ENCODE results near the gene KCND3.

Gene KCND3

GRCh38 chr1:111762332-111762731 is 227.1 kb downstream of the KCND3 start:
- TF ChIP-seq SIN3A (IDR thresholded peaks at IDR 0.05; ENCODE audit: borderline replicate concordance, insufficient read depth, low read length): no peak

DNA sequence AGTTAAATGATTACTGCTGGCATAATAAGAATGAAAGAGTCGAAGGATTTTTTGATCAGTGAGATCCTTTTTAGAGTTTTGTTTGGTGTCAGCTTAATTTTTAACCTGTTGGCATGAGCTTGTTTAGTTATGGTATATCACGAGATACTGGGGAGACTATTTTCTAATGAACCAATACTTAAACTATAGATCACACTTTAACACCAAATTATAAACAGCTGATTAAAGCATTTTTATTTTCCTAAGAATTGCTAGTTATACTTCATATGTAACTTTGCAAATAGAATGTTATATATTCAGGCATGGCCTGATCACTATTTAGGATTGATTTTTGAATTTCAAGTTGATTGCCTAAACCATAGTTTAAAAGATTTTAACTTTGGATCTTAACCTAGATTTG is 227.8 kb downstream of the KCND3 start:
- TF ChIP-seq POLR2AphosphoS5 (IDR thresholded peaks at IDR 0.05; ENCODE audit: low read depth, low read length) (no peak), FOXP2 (optimal IDR thresholded peaks at IDR 0.05; ENCODE audit: borderline replicate concordance, extremely low read depth, extremely low read length, insufficient read depth) (no peak), TAF1 (IDR thresholded peaks at IDR 0.05; ENCODE audit: borderline replicate concordance, insufficient read depth, low read length) (no peak), SIN3A (IDR thresholded peaks at IDR 0.05; ENCODE audit: borderline replicate concordance, insufficient read depth, low read length) (no peak), REST (IDR thresholded peaks at IDR 0.05; ENCODE audit: insufficient read depth in 1 of 2, low read depth in 2 of 2, low read length in 2 of 2) (no peak)

DNA sequence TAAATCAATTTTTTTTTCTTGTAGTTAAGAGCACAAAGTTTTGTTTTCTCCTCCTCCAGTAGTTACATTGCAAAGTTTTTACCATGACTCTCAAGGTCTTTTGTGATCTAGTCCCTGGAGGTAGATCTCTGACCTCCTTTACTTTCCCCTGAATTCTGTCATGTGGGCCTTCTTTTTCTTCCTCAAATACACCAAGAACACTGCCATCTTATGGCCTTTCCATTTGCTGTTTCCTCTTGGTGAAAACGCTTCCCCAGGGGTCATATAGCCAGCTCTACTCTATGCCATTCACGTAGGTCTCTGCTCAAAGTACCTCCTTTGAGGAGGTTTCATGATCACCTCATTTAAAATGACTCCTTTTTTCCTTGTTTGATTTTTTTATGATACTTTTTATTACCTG is 231.1 kb downstream of the KCND3 start:
- TF ChIP-seq REST (IDR thresholded peaks at IDR 0.05; ENCODE audit: insufficient read depth in 1 of 2, low read depth in 2 of 2, low read length in 2 of 2) (no peak), SIN3A (IDR thresholded peaks at IDR 0.05; ENCODE audit: borderline replicate concordance, insufficient read depth, low read length) (no peak), FOXP2 (optimal IDR thresholded peaks at IDR 0.05; ENCODE audit: borderline replicate concordance, extremely low read depth, extremely low read length, insufficient read depth) (no peak), TAF1 (IDR thresholded peaks at IDR 0.05; ENCODE audit: borderline replicate concordance, insufficient read depth, low read length) (no peak), POLR2AphosphoS5 (IDR thresholded peaks at IDR 0.05; ENCODE audit: low read depth, low read length) (no peak)

DNA sequence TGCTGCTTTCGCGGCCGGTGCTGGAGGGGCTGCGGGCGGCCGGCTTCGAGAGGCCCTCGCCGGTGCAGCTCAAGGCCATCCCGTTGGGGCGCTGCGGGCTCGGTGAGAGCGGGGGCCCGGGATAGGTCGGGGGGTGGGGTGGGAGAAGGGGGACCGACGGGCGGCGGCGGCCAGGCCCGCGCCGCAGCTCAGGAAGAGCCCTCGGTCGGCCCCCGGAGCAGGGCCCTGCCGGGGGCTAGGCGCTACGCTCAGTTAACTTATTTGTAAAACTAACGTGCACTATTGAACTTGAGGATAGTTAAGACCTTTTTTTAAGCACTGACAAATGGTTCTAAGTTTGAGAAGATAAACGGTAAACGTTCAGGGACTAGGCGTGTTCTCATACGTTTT is 233.3 kb downstream of the KCND3 start:
- TF ChIP-seq TAF1 (IDR thresholded peaks at IDR 0.05; ENCODE audit: borderline replicate concordance, insufficient read depth, low read length) (no peak), POLR2AphosphoS5 (IDR thresholded peaks at IDR 0.05; ENCODE audit: low read depth, low read length) (no peak), FOXP2 (optimal IDR thresholded peaks at IDR 0.05; ENCODE audit: borderline replicate concordance, extremely low read depth, extremely low read length, insufficient read depth) (no peak), REST (IDR thresholded peaks at IDR 0.05; ENCODE audit: insufficient read depth in 1 of 2, low read depth in 2 of 2, low read length in 2 of 2) (no peak), SIN3A (IDR thresholded peaks at IDR 0.05; ENCODE audit: borderline replicate concordance, insufficient read depth, low read length) (no peak)

DNA sequence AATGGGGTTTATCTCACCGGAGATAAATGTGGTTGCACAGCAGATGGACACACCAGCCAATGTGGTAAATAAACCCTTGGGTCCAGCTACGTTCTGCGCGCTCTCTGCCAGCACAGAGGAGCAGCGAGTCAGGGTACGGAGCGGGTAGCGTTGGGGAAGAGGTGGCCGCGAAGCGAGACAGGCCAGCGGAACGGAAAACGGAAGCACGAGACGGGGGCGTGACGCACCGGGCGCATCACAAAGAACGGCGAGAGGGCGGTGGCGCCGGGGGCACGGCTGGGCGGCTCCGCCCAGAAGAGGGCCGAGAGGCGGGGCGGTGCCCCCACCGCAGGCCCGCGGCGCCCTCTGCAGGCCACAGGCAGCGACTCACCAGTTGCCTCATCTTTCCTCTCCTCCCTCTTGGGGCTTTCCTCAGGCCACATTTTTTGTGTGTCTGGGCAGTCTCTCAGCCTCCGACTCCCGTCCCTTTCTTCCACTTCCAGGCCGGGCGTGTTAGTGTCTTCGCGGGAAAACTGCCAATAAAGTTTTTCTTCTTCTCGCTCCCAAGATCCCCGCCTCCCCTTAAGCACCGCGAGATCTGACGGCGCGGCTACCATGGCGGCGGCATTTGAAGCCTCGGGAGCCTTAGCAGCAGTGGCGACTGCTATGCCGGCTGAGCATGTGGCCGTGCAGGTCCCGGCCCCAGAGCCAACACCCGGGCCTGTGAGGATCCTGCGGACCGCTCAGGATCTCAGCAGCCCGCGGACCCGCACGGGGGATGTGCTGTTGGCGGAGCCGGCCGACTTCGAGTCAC is 233.9 kb downstream of the KCND3 start, which contains the start of gene DDX20:
TSS of gene DDX20 (plus strand) at position 571 of the 793 bp plus-strand sequence. CDS start at position 595, 24 bp downstream.
- TF ChIP-seq REST (IDR thresholded peaks at IDR 0.05; ENCODE audit: insufficient read depth in 1 of 2, low read depth in 2 of 2, low read length in 2 of 2) (0 out of 4 replicates have a peak, but pooled peaks have one; percentile 14 to 16), SIN3A (IDR thresholded peaks at IDR 0.05; ENCODE audit: borderline replicate concordance, insufficient read depth, low read length) (peak; percentile 95), FOXP2 (optimal IDR thresholded peaks at IDR 0.05; ENCODE audit: borderline replicate concordance, extremely low read depth, extremely low read length, insufficient read depth) (peak; percentile 92), POLR2AphosphoS5 (IDR thresholded peaks at IDR 0.05; ENCODE audit: low read depth, low read length) (peak; percentile 87), TAF1 (IDR thresholded peaks at IDR 0.05; ENCODE audit: borderline replicate concordance, insufficient read depth, low read length) (peak; percentile 94)

All from PFSK-1 (cell line).